ENCODE measurements around the gene VKORC1.

VKORC1 gene

DNA sequence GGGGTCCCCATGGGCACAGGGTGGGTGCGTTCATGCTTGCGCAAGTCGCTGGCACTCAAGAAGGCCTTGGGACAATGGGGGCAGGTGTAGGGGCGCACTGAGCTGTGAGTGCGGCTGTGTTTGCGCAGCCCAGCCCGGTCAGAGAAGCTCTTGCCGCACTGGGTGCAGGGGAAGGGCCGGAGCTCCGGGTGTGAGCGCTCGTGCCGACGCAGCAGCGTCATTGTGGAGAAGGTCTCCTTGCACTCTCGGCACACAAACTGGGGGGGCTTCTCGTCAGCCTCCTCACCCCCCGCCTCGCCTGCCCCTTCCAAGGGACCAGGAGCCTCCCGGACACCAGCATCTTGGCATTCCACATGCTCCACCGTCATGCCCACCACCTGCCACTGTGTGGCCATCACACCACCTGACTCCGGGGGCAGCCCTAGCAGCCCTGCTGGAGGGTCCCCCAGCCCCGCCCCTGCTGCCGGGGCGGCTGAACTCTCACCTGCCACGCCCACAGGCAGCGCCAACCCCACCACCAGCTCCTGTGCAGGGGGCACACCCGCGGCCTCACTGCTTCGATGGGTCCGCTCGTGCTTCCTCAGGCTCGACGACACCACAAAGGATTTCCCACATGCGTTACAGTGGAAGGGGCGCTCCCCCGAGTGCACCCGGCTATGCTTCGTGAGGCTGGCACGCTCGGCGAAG, 33.3 kb downstream of the VKORC1 start:
- DNase-seq = no peak

GRCh38 chr16:31055613-31056012, 39.0 kb downstream of the VKORC1 start:
- no peak for DNase-seq

- DNase-seq = no peak
Observed at GRCh38 chr16:31052114-31052513, 42.5 kb downstream of the VKORC1 start.

DNA sequence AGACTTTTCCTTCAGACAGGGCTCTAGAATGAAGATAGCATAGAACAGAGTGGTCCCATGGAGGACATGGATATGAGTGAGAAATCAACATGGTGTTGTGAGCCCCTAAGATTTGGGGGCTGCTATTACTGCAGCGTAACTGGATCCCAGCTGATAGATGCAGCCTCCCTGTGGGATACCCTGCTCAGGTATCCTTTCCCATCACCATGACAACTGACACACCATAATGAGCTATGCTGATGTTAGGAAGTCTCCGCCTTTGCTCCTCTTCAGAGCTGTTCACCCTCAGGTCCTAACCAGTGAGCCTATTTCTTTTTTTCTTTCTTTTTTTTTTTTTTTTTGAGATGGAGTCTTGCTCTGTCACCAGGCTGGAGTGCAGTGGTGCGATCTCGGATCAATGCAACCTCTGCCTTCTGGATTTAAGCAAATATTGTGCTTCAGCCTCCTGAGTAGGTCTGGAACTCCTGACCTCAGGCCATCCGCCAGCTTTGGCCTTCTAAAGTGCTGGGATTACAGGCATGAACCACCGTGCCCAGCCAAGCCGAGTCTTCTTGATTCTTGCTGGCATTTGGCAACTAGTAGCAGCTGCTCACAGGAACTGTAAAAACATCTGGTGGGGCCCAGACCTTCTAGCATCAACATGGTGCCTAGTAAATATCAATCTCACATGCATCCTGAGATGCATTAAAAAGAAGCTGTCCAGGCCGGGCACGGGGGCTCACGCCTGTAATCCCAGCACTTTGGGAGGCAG, 44.1 kb downstream of the VKORC1 start:
- no peak for DNase-seq

DNA sequence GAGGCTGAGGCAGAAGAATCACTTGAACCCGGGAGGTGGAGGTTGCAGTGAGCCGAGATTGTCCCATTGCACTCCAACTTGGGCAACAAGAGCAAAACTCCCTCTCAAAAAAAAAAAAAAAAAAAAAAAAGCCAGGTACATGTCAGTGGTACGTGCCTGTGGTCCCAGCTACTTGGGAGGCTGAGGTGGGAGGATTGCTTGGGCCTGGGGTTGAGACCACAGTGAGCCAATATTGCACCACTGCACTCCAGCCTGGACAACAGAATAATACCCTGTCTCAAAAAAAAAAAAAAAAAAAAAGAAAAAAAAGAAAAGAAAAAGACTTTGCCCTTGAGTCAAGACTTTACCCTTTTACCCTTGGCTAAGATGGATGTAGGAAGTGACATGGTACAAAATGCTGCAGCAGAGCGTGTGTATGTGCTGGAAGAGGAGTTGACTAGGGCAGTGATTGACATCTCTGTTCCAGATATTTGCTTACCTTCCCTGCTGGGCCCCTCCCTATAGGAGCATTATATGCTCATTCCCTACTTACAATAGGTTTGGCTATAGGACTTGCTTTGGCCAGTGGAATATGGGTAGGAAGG, 50.6 kb downstream of the VKORC1 start:
- no peak for DNase-seq

- no peak for DNase-seq
Observed at GRCh38 chr16:31043352-31043751, 51.2 kb downstream of the VKORC1 start.

- no peak for DNase-seq
Observed at GRCh38 chr16:31042866-31043265, 51.7 kb downstream of the VKORC1 start.
